H1 (cell line): ENCODE data around the gene RXRA. TPM values are rescaled to one million over a fixed set of nuclear protein-coding genes. Genes with fewer than 3 reads are reported as not detected.
A peak's percentile ranks its signal among the peaks of the same experiment; 100 is the strongest.

Experiments
- CTCF ChIA-PET: fragments of 300-600 bp; sonication (Branson Sonifier 250); formaldehyde crosslinking; loops from one replicate; lab custom pipeline; 2021; ENCODE audit not compliant: partially characterized antibody; lab: Charles Lee
- POLR2A ChIA-PET: fragments of 300-600 bp; sonication (Branson Sonifier 250); formaldehyde crosslinking; loops from one replicate; lab custom pipeline; 2021; ENCODE audit warnings: inconsistent platforms; ENCODE audit not compliant: partially characterized antibody; lab: Charles Lee
- DNase-seq, 2 experiments: peaks; one replicate each; pipeline versions ENCODE4 v3.0.0 to v3.0.0-alpha.2; 2010 to 2022; ENCODE audit warnings: low spot score in 2 of 2, low read depth in 1 of 2, mixed read lengths in 1 of 2
- FAIRE-seq: peaks from 2 replicates; lab custom pipeline; 2011; peaks lifted over from hg19 to GRCh38; lab: Jason Lieb, UNC
- H2AFZ ChIP-seq: 2 replicates; pipeline ENCODE4 v1.8.1; 2012; ENCODE audit warnings: low read length, inconsistent platforms
- H2AK5ac ChIP-seq: 2 replicates; pipeline ENCODE4 v1.6.1; 2013; ENCODE audit warnings: low read depth, low read length
- H2BK120ac ChIP-seq: replicated peaks from 2 replicates; pipeline ENCODE3; 2013; ENCODE audit warnings: low read depth, low read length, inconsistent platforms
- H2BK12ac ChIP-seq: 2 replicates; pipeline ENCODE4 v1.6.1; 2013; ENCODE audit warnings: low read depth, low read length
- H2BK15ac ChIP-seq: 2 replicates; pipeline ENCODE4 v1.6.1; 2013; ENCODE audit warnings: low read length
- H2BK20ac ChIP-seq: 2 replicates; pipeline ENCODE4 v1.6.1; 2013; ENCODE audit warnings: low read length
- H2BK5ac ChIP-seq: 2 replicates; pipeline ENCODE4 v1.6.1; 2013; ENCODE audit warnings: low read depth, low read length
- H3K14ac ChIP-seq: 2 replicates; pipeline ENCODE4 v1.6.1; 2013; ENCODE audit warnings: inconsistent platforms; ENCODE audit not compliant: insufficient read length
- H3K18ac ChIP-seq: 2 replicates; pipeline ENCODE4 v1.6.1; 2013; ENCODE audit warnings: low read length; ENCODE audit errors: extremely low read depth
- H3K23ac ChIP-seq: 2 replicates; pipeline ENCODE4 v1.6.1; 2013; ENCODE audit warnings: inconsistent platforms; ENCODE audit not compliant: insufficient read length
- H3K23me2 ChIP-seq: 2 replicates; pipeline ENCODE4 v1.6.1; 2013; ENCODE audit warnings: low read depth, low read length
- H3K27ac ChIP-seq: 2 replicates; pipeline ENCODE4 v1.6.1; 2011; ENCODE audit warnings: low read depth, low read length, inconsistent platforms
- H3K27me3 ChIP-seq, 4 experiments: replicated peaks in 1 of 4; 1 replicate in 1 of 4; 2 replicates in 3 of 4; pipeline versions ENCODE4 v1.6.1 to v1.8.1; 2011 to 2013; ENCODE audit warnings: low read length in 3 of 4, mild to moderate bottlenecking in 3 of 4, inconsistent platforms in 2 of 4, mixed read lengths in 2 of 4, moderate library complexity in 1 of 4; ENCODE audit not compliant: control insufficient read depth in 3 of 4, insufficient read depth in 3 of 4; ENCODE audit errors: extremely low read depth in 1 of 4
- H3K36me3 ChIP-seq, 4 experiments: 2 replicates each; pipeline versions ENCODE4 v1.6.1 to v1.8.1; 2011 to 2013; ENCODE audit warnings: mild to moderate bottlenecking in 4 of 4, low read length in 3 of 4, moderate library complexity in 2 of 4, control low read depth in 1 of 4, inconsistent platforms in 1 of 4; ENCODE audit not compliant: insufficient read depth in 4 of 4, control insufficient read depth in 2 of 4
- H3K4ac ChIP-seq: replicated peaks from 2 replicates; pipeline ENCODE3; 2013; ENCODE audit warnings: low read length, low read depth, mixed read lengths, inconsistent platforms; ENCODE audit not compliant: insufficient read length
- H3K4me1 ChIP-seq, 4 experiments: replicated peaks in 1 of 4; 1 replicate in 1 of 4; 2 replicates in 3 of 4; pipeline versions ENCODE4 v1.6.1 to v1.8.1; 2011 to 2013; ENCODE audit warnings: low read length in 3 of 4, inconsistent platforms in 2 of 4, mixed read lengths in 1 of 4; ENCODE audit not compliant: insufficient read depth in 4 of 4, control insufficient read depth in 3 of 4
- H3K4me2 ChIP-seq, 2 experiments: 2 replicates each; pipeline versions ENCODE4 v1.6.1 to v1.8.1; 2011 to 2013; ENCODE audit warnings: low read depth in 2 of 2, low read length in 2 of 2, control low read depth in 1 of 2, inconsistent platforms in 1 of 2, mild to moderate bottlenecking in 1 of 2; ENCODE audit not compliant: insufficient read depth in 1 of 2
- H3K4me3 ChIP-seq, 4 experiments: fragments of 200-600, 300-600 bp in 1 of 4; sonication (generic), shearing (Covaris generic), sonication (Bioruptor Twin) in 1 of 4; 2 replicates each; pipeline versions ENCODE4 v1.5.1 to v1.8.1; 2011 to 2016; ENCODE audit warnings: low read length in 4 of 4, low read depth in 3 of 4, control low read depth in 2 of 4, inconsistent platforms in 2 of 4, mild to moderate bottlenecking in 2 of 4, mixed read lengths in 1 of 4, moderate library complexity in 1 of 4; ENCODE audit not compliant: insufficient read depth in 2 of 4; ENCODE audit errors: extremely low read depth in 1 of 4
- H3K56ac ChIP-seq: replicated peaks from 2 replicates; pipeline ENCODE3; 2013; ENCODE audit warnings: low read depth, mild to moderate bottlenecking, mixed read lengths, low read length, inconsistent platforms; ENCODE audit not compliant: insufficient read length
- H3K79me1 ChIP-seq: 2 replicates; pipeline ENCODE4 v1.6.1; 2013; ENCODE audit warnings: low read depth, low read length, control low read depth
- H3K79me2 ChIP-seq, 2 experiments: 2 replicates each; pipeline versions ENCODE4 v1.6.1 to v1.8.1; 2012 to 2013; ENCODE audit warnings: low read length in 2 of 2, mild to moderate bottlenecking in 2 of 2, inconsistent platforms in 1 of 2; ENCODE audit not compliant: insufficient read depth in 2 of 2, control insufficient read depth in 1 of 2
- H3K9ac ChIP-seq, 4 experiments: replicated peaks in 1 of 4; 1 replicate in 1 of 4; 2 replicates in 3 of 4; pipeline versions ENCODE4 v1.6.1 to v1.8.1; 2011 to 2013; ENCODE audit warnings: low read depth in 3 of 4, low read length in 3 of 4, control low read depth in 2 of 4, mild to moderate bottlenecking in 2 of 4, moderate library complexity in 2 of 4, inconsistent platforms in 1 of 4; ENCODE audit errors: extremely low read depth in 1 of 4
- H3K9me3 ChIP-seq, 2 experiments: 2 replicates each; pipeline versions ENCODE4 v1.6.1 to v1.8.1; 2012 to 2013; ENCODE audit warnings: mild to moderate bottlenecking in 2 of 2, moderate library complexity in 2 of 2, control low read depth in 1 of 2, inconsistent platforms in 1 of 2, low read depth in 1 of 2, low read length in 1 of 2, mixed read lengths in 1 of 2; ENCODE audit not compliant: insufficient read depth in 2 of 2
- H4K20me1 ChIP-seq, 2 experiments: replicated peaks in 1 of 2; 2 replicates each; pipeline versions ENCODE3 to v1.8.1; 2011 to 2013; ENCODE audit warnings: inconsistent platforms in 2 of 2, low read length in 2 of 2, mild to moderate bottlenecking in 1 of 2; ENCODE audit not compliant: insufficient read depth in 2 of 2, control insufficient read depth in 1 of 2
- H4K5ac ChIP-seq: 2 replicates; pipeline ENCODE4 v1.6.1; 2013; ENCODE audit warnings: low read length, low read depth, mixed read lengths, inconsistent platforms; ENCODE audit not compliant: insufficient read length
- H4K8ac ChIP-seq: 2 replicates; pipeline ENCODE4 v1.8.0; 2013; ENCODE audit warnings: mild to moderate bottlenecking, moderate library complexity, low read length, inconsistent platforms; ENCODE audit not compliant: insufficient read depth; ENCODE audit errors: extremely low read depth
- H4K91ac ChIP-seq: replicated peaks from 2 replicates; pipeline ENCODE3; 2013; ENCODE audit warnings: low read length, mixed read lengths, inconsistent platforms; ENCODE audit not compliant: insufficient read length
- ASH2L ChIP-seq: fragments of 200-600, 300-600 bp; sonication (generic); IDR thresholded peaks from one replicate; pipeline ENCODE4 v1.7.1; 2017; ENCODE audit warnings: low read length
- CHD1 ChIP-seq: IDR thresholded peaks from 2 replicates; pipeline ENCODE4 v1.6.1; 2012; ENCODE audit warnings: low read depth, low read length, improper control_type of control experiment
- EGR1 ChIP-seq: IDR thresholded peaks from 2 replicates; pipeline ENCODE4 v1.6.1; 2011; ENCODE audit warnings: low read depth, low read length, borderline replicate concordance
- HDAC6 ChIP-seq: IDR thresholded peaks from one replicate; pipeline ENCODE4 v1.7.1; 2012; ENCODE audit warnings: low read depth, mild to moderate bottlenecking, inconsistent platforms, low read length, moderate library complexity
- KDM4A ChIP-seq: IDR thresholded peaks from one replicate; pipeline ENCODE4 v1.7.1; 2012; ENCODE audit warnings: low read depth, mild to moderate bottlenecking, moderate library complexity, low read length, inconsistent platforms; ENCODE audit not compliant: severe bottlenecking
- KDM5A ChIP-seq: fragments of 200-600 bp; IDR thresholded peaks from 2 replicates; pipeline ENCODE4 v1.7.1; 2012; ENCODE audit warnings: mild to moderate bottlenecking, low read length, inconsistent platforms, mixed read lengths
- RBBP5 ChIP-seq: IDR thresholded peaks from 2 replicates; pipeline ENCODE4 v1.7.1; 2012; ENCODE audit warnings: low read depth, mild to moderate bottlenecking, inconsistent platforms, low read length, moderate library complexity, borderline replicate concordance
- RNF2 ChIP-seq: fragments of 200-900, 300-1000 bp; sonication (generic); IDR thresholded peaks from 2 replicates; pipeline ENCODE4 v1.7.1; 2016; ENCODE audit warnings: borderline replicate concordance, low read depth, mild to moderate bottlenecking, antibody characterized with exemption, low read length; ENCODE audit not compliant: poor library complexity, severe bottlenecking; ENCODE audit errors: missing control alignments
- SIN3A ChIP-seq, 2 experiments: IDR thresholded peaks in 1 of 2; conservative IDR thresholded peaks in 1 of 2; 2 replicates each; pipeline ENCODE4 v1.6.1; 2011 to 2012; ENCODE audit warnings: low read length in 2 of 2, improper control_type of control experiment in 1 of 2, low read depth in 1 of 2, mild to moderate bottlenecking in 1 of 2
- TCF12 ChIP-seq: IDR thresholded peaks from 2 replicates; pipeline ENCODE4 v1.6.1; 2011; ENCODE audit warnings: low read depth, mild to moderate bottlenecking, low read length
- WGBS, 2 experiments: shearing (Covaris generic) in 1 of 2; methylation state at CpG; one replicate each; pipeline versions ENCODE4 v1.1.6 to v1.1.7; 2013 to 2015; ENCODE audit warnings: low lambda C conversion rate in 2 of 2, mixed read lengths in 2 of 2, inconsistent platforms in 1 of 2, low coverage in 1 of 2, missing lambda C conversion rate in 1 of 2; ENCODE audit not compliant: insufficient replicate concordance in 2 of 2, insufficient coverage in 1 of 2, insufficient read length in 1 of 2; ENCODE audit errors: extremely low coverage in 1 of 2, missing lambda C conversion rate in 1 of 2; 5-methylcytosine and 5-hydroxymethylcytosine counted together
- polyA plus RNA-seq, 7 experiments: library from polyadenylated mRNA; depleted of rRNA in 3 of 7; stranded (reverse) in 5 of 7; unstranded in 2 of 7; fragments of >200 nt in 5 of 7; fragments of 200-250 nt in 2 of 7; gene quantifications; 1 replicate in 5 of 7; 2 replicates in 1 of 7; 4 replicates in 1 of 7; pipeline versions ENCODE4 v1.2.1 to v1.2.3, GENCODE V29; 2011 to 2013; ENCODE audit warnings: missing spikeins in 2 of 7, mixed read lengths in 2 of 7
- total RNA-seq: library from RNA; stranded (reverse); fragmentation: NEBNext Ultra II Directional; extraction: Animal tissue kit (Norgen Biotek cat#: 25700); gene quantifications from 2 replicates; pipeline ENCODE4 v1.2.1, GENCODE V29; 2021
- TF ChIP-seq, protein P1 (sequence below), 3 experiments: IDR thresholded peaks; 1 replicate in 2 of 3; 2 replicates in 1 of 3; pipeline versions ENCODE4 v1.5.1 to v1.6.1; 2011; ENCODE audit warnings: low read length in 3 of 3, mild to moderate bottlenecking in 3 of 3, inconsistent platforms in 2 of 3, low read depth in 1 of 3, moderate library complexity in 1 of 3; ENCODE audit not compliant: insufficient read depth in 1 of 3; ENCODE audit errors: control extremely low read depth in 1 of 3

Gene RXRA
- total and polyA plus RNA-seq, 2 of the 8 experiments (the other 6 are each of a cell fraction or from before 2014, with no cell fraction given) = 9.8 to 29.4 TPM

GRCh38 chr9:134332266-134332665 is 6.0 kb downstream of the RXRA start:
- Histone ChIP-seq H4K20me1 (peaks cover 20 to 36% of the 10 kb centered on the region in 2 experiments), H2BK120ac (no peak overlapping the region), H3K4me3 (no peak overlapping the region), H2BK12ac (no peak overlapping the region), H2BK5ac (peak overlapping the region; percentile 60), H3K14ac (no peak overlapping the region), H4K91ac (no peak overlapping the region), H3K23ac (no peak overlapping the region), H4K5ac (no peak overlapping the region), H2BK15ac (no peak overlapping the region), H3K9ac (no peak overlapping the region), H3K36me3 (no peaks in the 10 kb centered on the region), H3K79me2 (peaks cover 8 to 94% of the 10 kb centered on the region in 2 experiments; a peak in 3 of 4 replicates), H3K56ac (no peak overlapping the region), H3K4me2 (no peak overlapping the region), H3K4me1 (peaks cover 0 to 27% (median 13%) of the 10 kb centered on the region in 4 experiments; a peak in 6 of 7 replicates), H3K79me1 (peaks cover 41% of the 10 kb centered on the region), H2AK5ac (no peak overlapping the region), H2BK20ac (no peak overlapping the region), H3K27me3 (no peaks in the 10 kb centered on the region), H3K23me2 (no peaks in the 10 kb centered on the region), H3K18ac (no peak overlapping the region; the same call in 1 of the 2 replicates), H4K8ac (peak overlapping the region; percentile 82), H3K4ac (no peak overlapping the region), H3K9me3 (no peaks in the 10 kb centered on the region), H2AFZ (no peak overlapping the region), H3K27ac (peak overlapping the region; percentile 51; the same call in 1 of the 2 replicates)
- FAIRE-seq = no peak
- WGBS, 2 experiments = 94% methylated on average over 8 of the region's 13 CpGs; no CpG with 5 or more reads in 1 of the 2 experiments
- no peak for DNase-seq
- POLR2A ChIA-PET = no interaction called here
- CTCF ChIA-PET = no interaction called here
- TF ChIP-seq CHD1 = no peak
- no peak for TF ChIP-seq SIN3A (conservative IDR thresholded peaks at IDR 0.05 in 1 of 2, IDR thresholded peaks at IDR 0.05 in 1 of 2; ENCODE audit: low read depth in 1 of 2, low read length in 2 of 2)
- TF ChIP-seq KDM5A = no peak
- no peak for TF ChIP-seq TCF12
- no peak for TF ChIP-seq EGR1
- no peak for TF ChIP-seq KDM4A
- TF ChIP-seq RBBP5 = no peak
- TF ChIP-seq RNF2 = no peak
- TF ChIP-seq, protein P1, sequence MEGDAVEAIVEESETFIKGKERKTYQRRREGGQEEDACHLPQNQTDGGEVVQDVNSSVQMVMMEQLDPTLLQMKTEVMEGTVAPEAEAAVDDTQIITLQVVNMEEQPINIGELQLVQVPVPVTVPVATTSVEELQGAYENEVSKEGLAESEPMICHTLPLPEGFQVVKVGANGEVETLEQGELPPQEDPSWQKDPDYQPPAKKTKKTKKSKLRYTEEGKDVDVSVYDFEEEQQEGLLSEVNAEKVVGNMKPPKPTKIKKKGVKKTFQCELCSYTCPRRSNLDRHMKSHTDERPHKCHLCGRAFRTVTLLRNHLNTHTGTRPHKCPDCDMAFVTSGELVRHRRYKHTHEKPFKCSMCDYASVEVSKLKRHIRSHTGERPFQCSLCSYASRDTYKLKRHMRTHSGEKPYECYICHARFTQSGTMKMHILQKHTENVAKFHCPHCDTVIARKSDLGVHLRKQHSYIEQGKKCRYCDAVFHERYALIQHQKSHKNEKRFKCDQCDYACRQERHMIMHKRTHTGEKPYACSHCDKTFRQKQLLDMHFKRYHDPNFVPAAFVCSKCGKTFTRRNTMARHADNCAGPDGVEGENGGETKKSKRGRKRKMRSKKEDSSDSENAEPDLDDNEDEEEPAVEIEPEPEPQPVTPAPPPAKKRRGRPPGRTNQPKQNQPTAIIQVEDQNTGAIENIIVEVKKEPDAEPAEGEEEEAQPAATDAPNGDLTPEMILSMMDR (IDR thresholded peaks at IDR 0.05; ENCODE audit: control extremely low read depth in 1 of 3, insufficient read depth in 1 of 3, low read depth in 1 of 3, low read length in 3 of 3) = no peak
- no peak for TF ChIP-seq HDAC6
- TF ChIP-seq ASH2L = no peak
